Right atrium auricular region (tissue), 2 donors: ENCODE results near the gene OSBPL5. TPM values are rescaled to one million over a fixed set of nuclear protein-coding genes. Genes with fewer than 3 reads are reported as not detected.

Experiments used
- DNase-seq: peaks from one replicate; pipeline ENCODE4 v3.0.0-alpha.2; 2019; ENCODE audit warnings: low spot score
- H3K27ac ChIP-seq, 2 donors: fragments of 200-600 bp; sonication (generic); 1 replicate in 1 of 2; 2 replicates in 1 of 2; pipeline ENCODE4 v1.5.1; 2016 to 2019
- H3K27me3 ChIP-seq, 2 donors: fragments of 200-600 bp; sonication (generic); one replicate each; pipeline versions ENCODE4 v1.5.1 to v1.6.0; 2017 to 2019
- H3K36me3 ChIP-seq: fragments of 200-600 bp; sonication (generic); one replicate; pipeline ENCODE4 v1.5.1; 2016
- H3K4me1 ChIP-seq, 2 donors: fragments of 200-600 bp; sonication (generic); one replicate each; pipeline versions ENCODE4 v1.5.1 to v1.6.0; 2017 to 2019
- H3K4me3 ChIP-seq, 2 donors: fragments of 200-600 bp; sonication (generic); 1 replicate in 1 of 2; 2 replicates in 1 of 2; pipeline ENCODE4 v1.5.1; 2017 to 2019; ENCODE audit warnings: mild to moderate bottlenecking in 1 of 2, moderate library complexity in 1 of 2
- H3K9me3 ChIP-seq, 2 donors: fragments of 200-600 bp; sonication (generic); one replicate each; pipeline ENCODE4 v1.5.1; 2019
- total RNA-seq, 2 donors: library from RNA; depleted of rRNA; stranded (reverse); fragments of >200 nt; gene quantifications; one replicate each; pipeline ENCODE4 v1.1.0, GENCODE V29; 2016
- TF ChIP-seq, protein P1 (sequence below), 2 donors: fragments of 200-600 bp; sonication (generic); IDR thresholded peaks; one replicate each; pipeline ENCODE4 v1.5.1; 2019; ENCODE audit warnings: antibody characterized with exemption in 2 of 2

The OSBPL5 gene
- total RNA-seq, 2 donors from 2014 or later = 11.1 to 17.8 TPM

DNA sequence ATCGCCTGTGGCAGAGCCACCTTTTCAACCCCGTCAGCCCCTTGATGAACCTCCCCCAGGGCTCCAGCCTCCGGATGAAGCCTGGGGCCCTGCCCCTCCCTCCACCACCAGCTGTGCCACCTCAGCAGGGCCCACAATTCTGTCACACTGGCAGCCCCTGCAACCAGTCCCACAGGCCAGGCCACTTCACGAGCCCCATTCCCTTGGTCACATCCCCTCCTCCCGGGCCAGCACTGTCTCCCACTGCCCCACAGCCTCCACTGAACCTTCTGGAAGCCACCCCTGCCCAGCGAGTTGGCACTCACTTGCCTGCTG lies 19.9 kb downstream of the OSBPL5 start:
- H3K27ac ChIP-seq = no peak overlapping the region
- H3K4me3 ChIP-seq = no peak overlapping the region
- no peaks in the 10 kb centered on the region for H3K9me3 ChIP-seq
- TF ChIP-seq, protein P1, sequence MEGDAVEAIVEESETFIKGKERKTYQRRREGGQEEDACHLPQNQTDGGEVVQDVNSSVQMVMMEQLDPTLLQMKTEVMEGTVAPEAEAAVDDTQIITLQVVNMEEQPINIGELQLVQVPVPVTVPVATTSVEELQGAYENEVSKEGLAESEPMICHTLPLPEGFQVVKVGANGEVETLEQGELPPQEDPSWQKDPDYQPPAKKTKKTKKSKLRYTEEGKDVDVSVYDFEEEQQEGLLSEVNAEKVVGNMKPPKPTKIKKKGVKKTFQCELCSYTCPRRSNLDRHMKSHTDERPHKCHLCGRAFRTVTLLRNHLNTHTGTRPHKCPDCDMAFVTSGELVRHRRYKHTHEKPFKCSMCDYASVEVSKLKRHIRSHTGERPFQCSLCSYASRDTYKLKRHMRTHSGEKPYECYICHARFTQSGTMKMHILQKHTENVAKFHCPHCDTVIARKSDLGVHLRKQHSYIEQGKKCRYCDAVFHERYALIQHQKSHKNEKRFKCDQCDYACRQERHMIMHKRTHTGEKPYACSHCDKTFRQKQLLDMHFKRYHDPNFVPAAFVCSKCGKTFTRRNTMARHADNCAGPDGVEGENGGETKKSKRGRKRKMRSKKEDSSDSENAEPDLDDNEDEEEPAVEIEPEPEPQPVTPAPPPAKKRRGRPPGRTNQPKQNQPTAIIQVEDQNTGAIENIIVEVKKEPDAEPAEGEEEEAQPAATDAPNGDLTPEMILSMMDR (IDR thresholded peaks at IDR 0.05) = no peak
- no peaks in the 10 kb centered on the region for H3K27me3 ChIP-seq
- DNase-seq = no peak
- no peaks in the 10 kb centered on the region for H3K36me3 ChIP-seq
- peaks cover 0 to 41% of the 10 kb centered on the region in 2 donors for H3K4me1 ChIP-seq

DNA sequence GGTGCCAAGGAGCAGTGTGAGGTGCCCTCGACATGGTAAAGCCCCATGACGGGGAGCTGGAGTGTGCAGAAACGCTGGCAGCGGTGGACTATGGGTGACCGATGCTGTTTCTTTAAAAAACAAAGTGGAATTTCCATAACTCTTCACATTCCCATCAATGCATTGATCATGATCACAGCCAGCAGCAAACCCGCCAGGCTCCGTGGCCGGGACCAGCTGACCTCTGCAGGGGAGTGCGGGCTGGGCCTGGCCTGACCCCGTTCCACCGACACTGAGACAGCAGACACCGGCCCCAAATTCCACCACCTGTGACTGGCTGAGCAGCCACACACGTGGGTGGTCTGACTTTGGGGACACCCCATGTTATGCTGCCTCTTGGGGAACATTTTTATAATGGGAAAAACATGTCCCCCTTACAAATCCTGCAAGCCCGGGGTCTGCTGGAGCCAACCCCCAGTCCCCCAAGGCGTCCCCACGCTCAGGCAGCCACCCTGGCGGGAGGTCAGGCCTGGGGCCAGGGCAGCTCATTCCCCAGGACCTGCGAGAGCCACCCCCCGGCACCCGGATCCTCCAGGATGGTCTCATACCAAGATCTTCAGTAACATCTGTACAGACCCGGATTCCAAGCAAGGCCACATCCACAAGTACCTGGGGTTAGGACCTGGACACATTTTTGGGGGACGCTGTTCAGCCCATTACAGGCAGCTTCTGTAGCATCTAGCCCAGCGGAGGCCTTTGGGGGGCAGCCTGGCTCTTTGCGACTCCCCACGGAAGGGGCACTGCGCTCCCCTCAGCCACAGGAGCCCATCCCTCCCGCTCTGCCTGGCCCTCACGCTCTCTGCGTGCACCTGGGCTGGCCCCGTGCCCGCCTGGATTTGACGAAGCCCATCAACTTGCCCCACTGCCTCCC lies 20.6 kb downstream of the OSBPL5 start:
- no peak for DNase-seq
- H3K4me1 ChIP-seq = peaks cover 0 to 34% of the 10 kb centered on the region in 2 donors
- no peaks in the 10 kb centered on the region for H3K36me3 ChIP-seq
- no peak overlapping the region for H3K4me3 ChIP-seq
- TF ChIP-seq, protein P1 (IDR thresholded peaks at IDR 0.05) = no peak
- no peaks in the 10 kb centered on the region for H3K9me3 ChIP-seq
- H3K27ac ChIP-seq = no peak overlapping the region
- H3K27me3 ChIP-seq = no peaks in the 10 kb centered on the region

DNA sequence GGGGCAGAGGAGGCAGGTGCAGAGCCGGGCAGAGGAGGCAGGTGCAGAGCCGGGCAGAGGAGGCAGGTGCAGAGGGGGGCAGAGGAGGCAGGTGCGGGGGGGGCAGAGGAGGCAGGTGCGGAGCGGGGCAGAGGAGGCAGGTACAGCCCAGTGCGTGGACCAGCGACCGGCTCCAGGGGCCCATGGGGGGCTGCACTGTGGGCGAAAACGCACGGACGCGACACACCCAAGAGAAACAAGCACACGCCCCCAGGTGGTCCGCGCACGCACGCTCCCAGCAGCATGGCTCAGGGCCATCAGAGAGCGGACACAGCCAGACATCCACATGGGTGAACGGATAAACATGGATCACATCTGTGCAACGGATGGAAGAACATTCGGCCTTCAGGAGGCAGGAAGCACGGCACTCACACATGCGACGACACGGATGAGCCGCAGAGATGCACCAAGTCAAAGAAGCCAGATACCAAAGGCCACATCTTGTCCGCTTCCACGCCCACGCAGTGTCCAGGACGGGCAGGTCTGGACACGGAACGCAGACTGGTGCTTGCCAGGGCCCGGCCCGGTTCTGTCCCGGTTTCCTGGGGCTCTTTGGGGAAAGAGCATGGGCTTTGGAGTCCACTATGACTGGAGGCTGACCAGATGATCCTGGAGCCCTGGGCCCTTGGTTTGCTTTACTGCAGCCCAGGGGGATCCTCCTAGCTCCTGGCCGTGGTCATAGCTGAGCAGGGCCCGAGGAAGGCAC lies 21.8 kb downstream of the OSBPL5 start:
- Histone ChIP-seq H3K9me3 (no peaks in the 10 kb centered on the region), H3K4me1 (peaks cover 0 to 34% of the 10 kb centered on the region in 2 donors), H3K27ac (no peak overlapping the region), H3K4me3 (no peak overlapping the region), H3K36me3 (no peaks in the 10 kb centered on the region), H3K27me3 (no peaks in the 10 kb centered on the region)
- TF ChIP-seq, protein P1 (IDR thresholded peaks at IDR 0.05) = no peak
- no peak for DNase-seq

DNA sequence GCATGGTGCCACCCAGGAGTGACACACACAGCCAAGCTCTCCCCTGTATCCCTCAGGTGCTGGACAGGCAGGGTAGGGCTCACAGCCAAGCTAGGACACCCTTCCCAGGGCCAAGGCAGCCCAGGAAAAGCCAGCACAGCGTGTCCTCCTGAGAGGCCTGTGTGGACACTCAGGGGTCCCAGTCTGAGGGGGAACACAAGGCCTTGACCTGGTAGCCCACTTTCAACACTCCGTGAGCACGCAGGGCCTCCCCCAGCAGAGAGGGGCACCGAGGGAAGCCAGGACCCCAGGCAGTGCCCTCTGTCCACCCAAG lies 24.9 kb downstream of the OSBPL5 start:
- TF ChIP-seq, protein P1 (IDR thresholded peaks at IDR 0.05) = no peak
- Histone ChIP-seq H3K4me1 (peaks cover 0 to 30% of the 10 kb centered on the region in 2 donors), H3K27ac (no peak overlapping the region), H3K27me3 (no peaks in the 10 kb centered on the region), H3K4me3 (no peak overlapping the region), H3K9me3 (no peaks in the 10 kb centered on the region), H3K36me3 (no peaks in the 10 kb centered on the region)
- no peak for DNase-seq

DNA sequence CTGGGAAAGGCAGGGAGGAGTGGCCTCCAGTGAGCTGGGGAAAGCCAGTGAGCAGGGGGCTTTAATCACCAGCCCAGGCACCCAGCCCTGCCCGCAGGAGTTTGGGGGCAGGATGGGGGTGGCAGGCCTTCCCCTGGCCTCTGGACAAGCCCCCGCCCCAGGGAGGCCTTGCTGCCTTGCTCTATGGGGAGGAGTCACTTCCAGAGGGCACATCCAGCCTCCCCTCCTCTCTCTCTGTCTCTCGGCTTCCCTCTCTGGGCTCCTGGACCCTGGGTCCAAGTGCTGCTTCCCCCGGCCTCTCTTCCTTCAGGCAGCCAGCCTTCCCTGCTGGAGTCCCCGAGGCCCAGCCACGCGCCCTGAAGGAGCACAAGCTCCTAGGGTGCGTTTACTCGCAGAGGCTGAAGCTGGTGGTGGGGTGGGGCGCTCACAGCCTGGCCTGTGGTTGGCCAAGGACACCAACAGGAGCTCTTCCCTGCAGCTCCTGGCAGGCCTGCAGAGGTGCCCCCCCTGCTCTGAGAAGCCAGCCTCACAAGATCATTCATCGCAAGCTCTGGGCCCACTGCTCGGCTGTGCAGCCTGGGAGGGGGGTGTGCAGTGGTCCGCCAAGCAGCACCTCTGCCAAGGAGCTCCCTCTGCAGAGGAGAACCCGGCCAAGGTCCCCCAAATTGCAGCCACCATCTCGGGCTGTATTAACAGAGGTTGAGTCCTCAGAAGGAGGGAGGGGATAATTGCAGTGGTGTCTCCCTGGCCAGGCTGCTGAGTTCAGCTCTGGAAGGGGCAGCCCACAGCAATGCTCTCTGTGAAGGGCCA lies 25.4 kb downstream of the OSBPL5 start:
- Histone ChIP-seq H3K4me1 (peaks cover 0 to 34% of the 10 kb centered on the region in 2 donors), H3K27ac (no peak overlapping the region), H3K9me3 (no peaks in the 10 kb centered on the region)

More for the DNA sequence above, 25.4 kb downstream of the OSBPL5 start:
- TF ChIP-seq, protein P1 (IDR thresholded peaks at IDR 0.05) = no peak
- DNase-seq = no peak
- H3K4me3 ChIP-seq = no peak overlapping the region
- H3K36me3 ChIP-seq = no peaks in the 10 kb centered on the region
- H3K27me3 ChIP-seq = no peaks in the 10 kb centered on the region
